GM12873 (cell line): Measurements from ENCODE around the gene PTPRM.

Source experiments
- CTCF ChIP-seq: IDR thresholded peaks from 2 replicates; pipeline ENCODE4 v1.5.1; 2012; ENCODE audit warnings: low read depth, mild to moderate bottlenecking, moderate library complexity, low read length, control low read depth; ENCODE audit not compliant: insufficient read depth; ENCODE audit errors: missing control alignments

The PTPRM gene

GRCh38 chr18:7904529-7904928 lies 337.4 kb downstream of the PTPRM start:
- no peak for TF ChIP-seq CTCF

- no peak for TF ChIP-seq CTCF
Measured at GRCh38 chr18:7908681-7909299, 341.7 kb downstream of the PTPRM start.

- TF ChIP-seq CTCF = no peak
Measured at GRCh38 chr18:7914834-7915670, 347.9 kb downstream of the PTPRM start.

- no peak for TF ChIP-seq CTCF
Measured at GRCh38 chr18:7918701-7919100, 351.6 kb downstream of the PTPRM start.

GRCh38 chr18:7919565-7919964 lies 352.4 kb downstream of the PTPRM start:
- TF ChIP-seq CTCF = no peak

- TF ChIP-seq CTCF = no peak
Measured at GRCh38 chr18:7921938-7922587, 354.9 kb downstream of the PTPRM start.

- no peak for TF ChIP-seq CTCF
Measured at GRCh38 chr18:7923105-7923504, 356.0 kb downstream of the PTPRM start.
